Pancreas (tissue), 10 donors: Measurements from ENCODE around the gene BTG4. TPM values are rescaled to one million over a fixed set of nuclear protein-coding genes. Genes with fewer than 3 reads are reported as not detected.
A peak's percentile ranks its signal among the peaks of the same experiment; 100 is the strongest.

Experiments used
- ATAC-seq, 4 donors: fragments of 200-7000 bp; cut with Tn5 transposase; one replicate each; pipeline versions ENCODE4 v1.8.0 to v1.9.1; 2020; ENCODE audit warnings: mild to moderate bottlenecking in 4 of 4, moderate library complexity in 4 of 4
- DNase-seq, 6 donors: peaks; one replicate each; pipeline ENCODE4 v3.0.0-alpha.2; 2020
- FAIRE-seq: peaks from 2 replicates; lab custom pipeline; 2012; peaks lifted over from hg19 to GRCh38; lab: Jason Lieb, UNC
- H3K27ac ChIP-seq, 4 donors: fragments of 200-600 bp; sonication (generic); 1 replicate in 3 of 4; 2 replicates in 1 of 4; pipeline versions ENCODE4 v1.5.0 to v1.8.0; 2020
- H3K27me3 ChIP-seq, 4 donors: fragments of 200-600 bp; one replicate each; pipeline ENCODE4 v1.8.0; 2021
- H3K36me3 ChIP-seq, 3 donors: fragments of 200-600 bp; sonication (generic) in 1 of 3; one replicate each; pipeline versions ENCODE4 v1.5.0 to v1.8.0; 2020 to 2021
- H3K4me1 ChIP-seq, 3 donors: fragments of 200-600 bp; one replicate each; pipeline ENCODE4 v1.8.0; 2021
- H3K4me3 ChIP-seq, 4 donors: fragments of 200-600 bp; sonication (generic) in 2 of 4; one replicate each; pipeline versions ENCODE4 v1.5.0 to v1.8.0; 2020 to 2021
- H3K9me3 ChIP-seq, 4 donors: fragments of 200-600 bp; one replicate each; pipeline ENCODE4 v1.8.0; 2021
- WGBS, 2 donors: extraction: QIAGEN DNeasy Blood & Tissue Kit; methylation state at CpG; one replicate each; pipeline ENCODE4 v1.1.7; 2013; 5-methylcytosine and 5-hydroxymethylcytosine counted together
- intact Hi-C, 3 donors: fragments of 100-400 bp; cut with DNase I; formaldehyde crosslinking; loops; one replicate each; pipeline versions ENCODE4 v1.11.1 to v1.14.2; 2022
- microRNA-seq, 2 donors: library from miRNA; unstranded; fragments of <30 nt; microRNA quantifications; one replicate each; pipeline versions ENCODE4 to v1.1.0, GENCODE V29; 2019 to 2020
- polyA plus RNA-seq, 2 donors: library from polyadenylated mRNA; stranded (reverse); fragments of 200-250 nt; gene quantifications; one replicate each; pipeline ENCODE4 v1.2.3, GENCODE V29; 2013
- total RNA-seq, 6 donors: library from RNA; stranded (reverse); fragmentation: NEBNext Ultra II Directional in 4 of 6; extraction: Animal tissue kit (Norgen Biotek cat#: 25700) in 4 of 6; gene quantifications; one replicate each; pipeline versions ENCODE4 v1.2.1 to v1.2.4, GENCODE V29; 2021 to 2023
- TF ChIP-seq, protein P1 (sequence below), 4 donors: fragments of 200-600 bp; sonication (generic) in 3 of 4; IDR thresholded peaks; one replicate each; pipeline versions ENCODE4 v1.5.0 to v1.8.0; 2021; ENCODE audit warnings: antibody characterized with exemption in 4 of 4
- donor health status: healthy with polysubstance abuse.
- donor health status: DM: no; HTN: no; CAD: no; lungs with moderate emphysema.
- donor health status: DM: no; HTN: no; CAD: no.
- donor health status: control.
- donor health status: control.
- donor health status: Bipolar disorder and iron deficiency.
- donor health status: DM: yes; HTN: yes; CAD: no.
- donor health status: DM: no; HTN: no; CAD: no.
- donor health status: DM: no; HTN: no; CAD: no.
- donor health status: DM: yes; HTN: yes; CAD: no.

BTG4 gene
- total and polyA plus RNA-seq, 8 donors, result not detected

DNA sequence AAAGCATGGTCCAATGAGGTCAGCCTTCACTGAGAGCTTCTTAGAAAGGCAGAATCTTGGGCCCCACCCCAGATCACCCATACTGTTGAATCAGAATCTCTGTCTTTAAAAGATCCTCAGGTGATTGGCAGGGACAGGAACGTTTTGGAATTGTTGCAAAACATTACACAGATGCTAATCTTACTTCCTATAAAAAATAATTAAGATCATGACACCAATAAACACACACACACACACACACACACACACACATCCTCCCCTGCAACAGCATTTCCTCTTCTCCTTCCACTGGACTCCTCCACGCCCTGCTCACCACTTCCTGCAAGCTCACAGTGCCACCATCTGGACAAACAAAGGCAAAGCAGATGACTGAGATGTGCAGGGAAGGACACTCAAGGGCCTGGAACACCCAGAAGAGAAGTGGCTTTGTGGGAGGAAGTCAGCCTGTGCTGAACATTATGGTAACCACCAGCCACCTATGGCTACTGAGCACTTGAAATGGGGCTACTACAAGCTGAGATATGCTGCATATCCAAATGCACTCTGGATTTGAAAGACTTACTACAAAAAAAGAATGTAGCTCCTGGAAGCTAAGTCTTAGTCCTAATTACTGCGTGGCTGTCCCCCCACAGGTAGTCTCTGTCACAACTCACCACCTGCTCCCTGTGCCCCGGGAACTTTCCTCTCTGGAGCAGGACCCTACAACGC, 65.6 kb downstream of the BTG4 start:
- Histone ChIP-seq H3K4me1 (peaks cover 0 to under 1% (median under 1%) of the 10 kb centered on the region in 3 donors), H3K27ac (no peak overlapping the region), H3K36me3 (no peaks in the 10 kb centered on the region), H3K27me3 (no peaks in the 10 kb centered on the region), H3K4me3 (no peak overlapping the region), H3K9me3 (no peaks in the 10 kb centered on the region)
- TF ChIP-seq, protein P1, sequence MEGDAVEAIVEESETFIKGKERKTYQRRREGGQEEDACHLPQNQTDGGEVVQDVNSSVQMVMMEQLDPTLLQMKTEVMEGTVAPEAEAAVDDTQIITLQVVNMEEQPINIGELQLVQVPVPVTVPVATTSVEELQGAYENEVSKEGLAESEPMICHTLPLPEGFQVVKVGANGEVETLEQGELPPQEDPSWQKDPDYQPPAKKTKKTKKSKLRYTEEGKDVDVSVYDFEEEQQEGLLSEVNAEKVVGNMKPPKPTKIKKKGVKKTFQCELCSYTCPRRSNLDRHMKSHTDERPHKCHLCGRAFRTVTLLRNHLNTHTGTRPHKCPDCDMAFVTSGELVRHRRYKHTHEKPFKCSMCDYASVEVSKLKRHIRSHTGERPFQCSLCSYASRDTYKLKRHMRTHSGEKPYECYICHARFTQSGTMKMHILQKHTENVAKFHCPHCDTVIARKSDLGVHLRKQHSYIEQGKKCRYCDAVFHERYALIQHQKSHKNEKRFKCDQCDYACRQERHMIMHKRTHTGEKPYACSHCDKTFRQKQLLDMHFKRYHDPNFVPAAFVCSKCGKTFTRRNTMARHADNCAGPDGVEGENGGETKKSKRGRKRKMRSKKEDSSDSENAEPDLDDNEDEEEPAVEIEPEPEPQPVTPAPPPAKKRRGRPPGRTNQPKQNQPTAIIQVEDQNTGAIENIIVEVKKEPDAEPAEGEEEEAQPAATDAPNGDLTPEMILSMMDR (IDR thresholded peaks at IDR 0.05), result peak; percentile 33 to 62 (median 46)
- FAIRE-seq, result peak; percentile 88
- intact Hi-C loops, result loop anchor here in 2 of 3 donors (5.0 kb wide), 1 partner anchor 164 kb away; no protein-coding TSS in a partner anchor
- 34 to 35% methylated on average over 5 of the region's 5 CpGs for WGBS, 2 donors
- peak in 4 of 6 donors; percentile 63 to 82 (median 77) for DNase-seq
- peak; percentile 96 to 99 (median 98) for ATAC-seq

DNA sequence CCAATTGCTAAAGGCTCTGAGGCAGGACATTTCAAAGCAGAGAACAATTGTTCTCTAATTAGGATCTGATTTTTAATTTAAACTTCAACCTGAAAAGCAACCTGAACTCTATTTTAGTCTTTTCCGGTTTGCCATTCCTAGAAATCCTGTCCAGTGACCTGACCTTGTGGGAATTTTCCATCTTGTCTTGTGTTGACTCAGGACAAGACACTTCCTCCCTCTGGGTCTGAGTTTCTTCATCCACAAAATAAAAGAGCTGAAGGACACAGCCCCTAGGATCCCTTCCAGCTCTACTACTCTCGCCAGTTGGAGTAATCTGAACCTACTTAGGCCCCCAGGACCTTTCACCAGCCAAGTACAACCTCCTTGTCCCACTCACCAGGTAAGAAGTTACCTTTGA, 66.6 kb downstream of the BTG4 start:
- Histone ChIP-seq H3K4me1 (peaks cover 8 to 10% (median 9%) of the 10 kb centered on the region in 3 donors), H3K9me3 (no peaks in the 10 kb centered on the region), H3K4me3 (no peak overlapping the region), H3K27ac (no peak overlapping the region), H3K27me3 (no peaks in the 10 kb centered on the region), H3K36me3 (no peaks in the 10 kb centered on the region)
- TF ChIP-seq, protein P1 (IDR thresholded peaks at IDR 0.05), result no peak
- 40 to 42% methylated on average over 2 of the region's 2 CpGs for WGBS, 2 donors
- DNase-seq, result no peak
- no peak for ATAC-seq
- no peak for FAIRE-seq
- intact Hi-C loops, result loop anchor here in 2 of 3 donors (5.0 kb wide), 1 partner anchor 163 kb away; no protein-coding TSS in a partner anchor

Small RNAs within 50 kb of the gene (microRNA-seq; reads per million reads assigned to microRNA genes)
- gene MIR34B (0.29 to 3.5 reads per million in 2 donors), gene MIR34C (22.0 to 43.0 reads per million in 2 donors)

Other genes with a start within 250 kb of the BTG4 start
- 1 to 10 TPM; 1.1 to 4.7 (median 2.0) TPM for gene POU2AF3, start 213.8 kb downstream of the BTG4 start, total RNA-seq
- gene POU2AF3, start 213.8 kb downstream of the BTG4 start, polyA plus RNA-seq, result 10 to 100 TPM in 1 of 2 donors, 1 to 10 TPM in 1; 4.1 to 15.7 TPM
- gene POU2AF1, start 133.1 kb downstream of the BTG4 start, total RNA-seq, result 1 to 10 TPM in 1 of 6 donors, under 1 TPM in 5; 0.08 to 2.2 (median 0.41) TPM
- under 1 TPM; 0.19 to 0.73 TPM for gene POU2AF1, start 133.1 kb downstream of the BTG4 start, polyA plus RNA-seq
- not detected for gene HOATZ, start 2.4 kb upstream of the BTG4 start, total RNA-seq
- gene HOATZ, start 2.4 kb upstream of the BTG4 start, polyA plus RNA-seq, result not detected
- gene LAYN, start 28.3 kb upstream of the BTG4 start, total RNA-seq, result 1 to 10 TPM in 3 of 6 donors, under 1 TPM in 3; 0.44 to 3.2 (median 0.95) TPM
- 1 to 10 TPM; 1.2 to 2.4 TPM for gene LAYN, start 28.3 kb upstream of the BTG4 start, polyA plus RNA-seq
- 10 to 100 TPM; 10.7 to 24.7 (median 18.3) TPM for gene SIK2, start 90.1 kb upstream of the BTG4 start, total RNA-seq
- gene SIK2, start 90.1 kb upstream of the BTG4 start, polyA plus RNA-seq, result 1 to 10 TPM; 4.7 to 9.7 TPM